ENCODE results near the gene GPC5.
"Not testable (repeated sequence)": the region's sequence is repeated elsewhere in the genome, so short reads cannot be mapped to it uniquely, and the experiment has no call there.

Gene GPC5

GRCh38 chr13:91778123-91778522, 379.7 kb downstream of the GPC5 start:
- no peaks in the 10 kb centered on the region for H3K27me3 ChIP-seq (ENCODE audit: control insufficient read depth, insufficient read depth, low read length)
- H3K9ac ChIP-seq (ENCODE audit: low read length) = no peak overlapping the region
- no peak overlapping the region for H3K4me3 ChIP-seq (ENCODE audit: low read length)
- no peaks in the 10 kb centered on the region for H3K4me1 ChIP-seq (ENCODE audit: control insufficient read depth, insufficient read depth, low read length)
- H3K9me3 ChIP-seq (ENCODE audit: control insufficient read depth, low read length) = no peaks in the 10 kb centered on the region
- H3K36me3 ChIP-seq (ENCODE audit: control insufficient read depth, insufficient read depth, low read length) = no peaks in the 10 kb centered on the region

- H3K4me1 ChIP-seq (ENCODE audit: control insufficient read depth, insufficient read depth, low read length); H3K36me3 ChIP-seq (ENCODE audit: control insufficient read depth, insufficient read depth, low read length); H3K4me3 ChIP-seq (ENCODE audit: low read length); H3K27me3 ChIP-seq (ENCODE audit: control insufficient read depth, insufficient read depth, low read length); H3K9ac ChIP-seq (ENCODE audit: low read length); H3K9me3 ChIP-seq (ENCODE audit: control insufficient read depth, low read length): not testable (repeated sequence)
Measured at GRCh38 chr13:91781982-91782691, 383.7 kb downstream of the GPC5 start.

GRCh38 chr13:91785431-91786119, 387.2 kb downstream of the GPC5 start:
- no peaks in the 10 kb centered on the region for H3K27me3 ChIP-seq (ENCODE audit: control insufficient read depth, insufficient read depth, low read length)
- H3K9me3 ChIP-seq (ENCODE audit: control insufficient read depth, low read length) = no peaks in the 10 kb centered on the region
- no peaks in the 10 kb centered on the region for H3K4me1 ChIP-seq (ENCODE audit: control insufficient read depth, insufficient read depth, low read length)

GRCh38 chr13:91792054-91792453, 393.6 kb downstream of the GPC5 start:
- Histone ChIP-seq H3K36me3 (ENCODE audit: control insufficient read depth, insufficient read depth, low read length) (no peaks in the 10 kb centered on the region), H3K9me3 (ENCODE audit: control insufficient read depth, low read length) (no peaks in the 10 kb centered on the region), H3K9ac (ENCODE audit: low read length) (no peak overlapping the region)

More at GRCh38 chr13:91785431-91786119, 387.2 kb downstream of the GPC5 start:
- Histone ChIP-seq H3K4me3 (ENCODE audit: low read length) (no peak overlapping the region), H3K9ac (ENCODE audit: low read length) (no peak overlapping the region), H3K36me3 (ENCODE audit: control insufficient read depth, insufficient read depth, low read length) (no peaks in the 10 kb centered on the region)

GRCh38 chr13:91797567-91797966, 399.1 kb downstream of the GPC5 start:
- H3K27me3 ChIP-seq (ENCODE audit: control insufficient read depth, insufficient read depth, low read length) = no peaks in the 10 kb centered on the region
- no peaks in the 10 kb centered on the region for H3K9me3 ChIP-seq (ENCODE audit: control insufficient read depth, low read length)
- H3K36me3 ChIP-seq (ENCODE audit: control insufficient read depth, insufficient read depth, low read length) = no peaks in the 10 kb centered on the region
- no peak overlapping the region for H3K4me3 ChIP-seq (ENCODE audit: low read length)
- no peak overlapping the region for H3K9ac ChIP-seq (ENCODE audit: low read length)
- no peaks in the 10 kb centered on the region for H3K4me1 ChIP-seq (ENCODE audit: control insufficient read depth, insufficient read depth, low read length)

More at GRCh38 chr13:91792054-91792453, 393.6 kb downstream of the GPC5 start:
- H3K4me1 ChIP-seq (ENCODE audit: control insufficient read depth, insufficient read depth, low read length) = no peaks in the 10 kb centered on the region
- H3K27me3 ChIP-seq (ENCODE audit: control insufficient read depth, insufficient read depth, low read length) = no peaks in the 10 kb centered on the region
- H3K4me3 ChIP-seq (ENCODE audit: low read length) = no peak overlapping the region

GRCh38 chr13:91798338-91798737, 399.9 kb downstream of the GPC5 start:
- not testable (repeated sequence) for H3K27me3 ChIP-seq (ENCODE audit: control insufficient read depth, insufficient read depth, low read length); H3K4me3 ChIP-seq (ENCODE audit: low read length); H3K4me1 ChIP-seq (ENCODE audit: control insufficient read depth, insufficient read depth, low read length); H3K36me3 ChIP-seq (ENCODE audit: control insufficient read depth, insufficient read depth, low read length); H3K9me3 ChIP-seq (ENCODE audit: control insufficient read depth, low read length); H3K9ac ChIP-seq (ENCODE audit: low read length)

- not testable (repeated sequence) for H3K36me3 ChIP-seq (ENCODE audit: control insufficient read depth, insufficient read depth, low read length); H3K4me3 ChIP-seq (ENCODE audit: low read length); H3K9me3 ChIP-seq (ENCODE audit: control insufficient read depth, low read length); H3K27me3 ChIP-seq (ENCODE audit: control insufficient read depth, insufficient read depth, low read length); H3K4me1 ChIP-seq (ENCODE audit: control insufficient read depth, insufficient read depth, low read length); H3K9ac ChIP-seq (ENCODE audit: low read length)
Measured at GRCh38 chr13:91801772-91802171, 403.4 kb downstream of the GPC5 start.

GRCh38 chr13:91802957-91803356, 404.5 kb downstream of the GPC5 start:
- Histone ChIP-seq H3K9ac (ENCODE audit: low read length) (no peak overlapping the region), H3K4me1 (ENCODE audit: control insufficient read depth, insufficient read depth, low read length) (no peaks in the 10 kb centered on the region), H3K36me3 (ENCODE audit: control insufficient read depth, insufficient read depth, low read length) (no peaks in the 10 kb centered on the region), H3K27me3 (ENCODE audit: control insufficient read depth, insufficient read depth, low read length) (no peaks in the 10 kb centered on the region), H3K4me3 (ENCODE audit: low read length) (no peak overlapping the region), H3K9me3 (ENCODE audit: control insufficient read depth, low read length) (no peaks in the 10 kb centered on the region)

- no peaks in the 10 kb centered on the region for H3K4me1 ChIP-seq (ENCODE audit: control insufficient read depth, insufficient read depth, low read length)
- H3K4me3 ChIP-seq (ENCODE audit: low read length) = no peak overlapping the region
- H3K9me3 ChIP-seq (ENCODE audit: control insufficient read depth, low read length) = no peaks in the 10 kb centered on the region
- H3K9ac ChIP-seq (ENCODE audit: low read length) = no peak overlapping the region
- no peaks in the 10 kb centered on the region for H3K27me3 ChIP-seq (ENCODE audit: control insufficient read depth, insufficient read depth, low read length)
- no peaks in the 10 kb centered on the region for H3K36me3 ChIP-seq (ENCODE audit: control insufficient read depth, insufficient read depth, low read length)
Measured at GRCh38 chr13:91804724-91805123, 406.3 kb downstream of the GPC5 start.

- Histone ChIP-seq H3K27me3 (ENCODE audit: control insufficient read depth, insufficient read depth, low read length) (no peaks in the 10 kb centered on the region), H3K4me1 (ENCODE audit: control insufficient read depth, insufficient read depth, low read length) (no peaks in the 10 kb centered on the region), H3K4me3 (ENCODE audit: low read length) (no peak overlapping the region), H3K9ac (ENCODE audit: low read length) (no peak overlapping the region), H3K36me3 (ENCODE audit: control insufficient read depth, insufficient read depth, low read length) (no peaks in the 10 kb centered on the region), H3K9me3 (ENCODE audit: control insufficient read depth, low read length) (no peaks in the 10 kb centered on the region)
Measured at GRCh38 chr13:91805605-91806004, 407.2 kb downstream of the GPC5 start.

- Histone ChIP-seq H3K27me3 (ENCODE audit: control insufficient read depth, insufficient read depth, low read length) (no peaks in the 10 kb centered on the region), H3K36me3 (ENCODE audit: control insufficient read depth, insufficient read depth, low read length) (no peaks in the 10 kb centered on the region), H3K9ac (ENCODE audit: low read length) (no peak overlapping the region), H3K4me3 (ENCODE audit: low read length) (no peak overlapping the region), H3K4me1 (ENCODE audit: control insufficient read depth, insufficient read depth, low read length) (no peaks in the 10 kb centered on the region), H3K9me3 (ENCODE audit: control insufficient read depth, low read length) (no peaks in the 10 kb centered on the region)
Measured at GRCh38 chr13:91809161-91809560, 410.7 kb downstream of the GPC5 start.

GRCh38 chr13:91813253-91813652, 414.8 kb downstream of the GPC5 start:
- Histone ChIP-seq H3K36me3 (ENCODE audit: control insufficient read depth, insufficient read depth, low read length) (no peaks in the 10 kb centered on the region), H3K4me1 (ENCODE audit: control insufficient read depth, insufficient read depth, low read length) (no peaks in the 10 kb centered on the region), H3K27me3 (ENCODE audit: control insufficient read depth, insufficient read depth, low read length) (no peaks in the 10 kb centered on the region), H3K4me3 (ENCODE audit: low read length) (no peak overlapping the region), H3K9me3 (ENCODE audit: control insufficient read depth, low read length) (no peaks in the 10 kb centered on the region), H3K9ac (ENCODE audit: low read length) (no peak overlapping the region)
